Thoracic aorta endothelial cell (primary cell): Measurements from ENCODE around the gene FPGS. TPM values are rescaled to one million over a fixed set of nuclear protein-coding genes. Genes with fewer than 3 reads are reported as not detected.

Experiments
- small RNA-seq: library from RNA; depleted of rRNA; stranded (forward); fragments of <200 nt; gene quantifications from one replicate; pipeline ENCODE3, GENCODE V24; 2012
- total RNA-seq: library from RNA; depleted of rRNA; stranded (reverse); fragments of >200 nt; gene quantifications from 2 replicates; pipeline ENCODE4 v1.2.3, GENCODE V29; 2012

The FPGS gene, protein sequence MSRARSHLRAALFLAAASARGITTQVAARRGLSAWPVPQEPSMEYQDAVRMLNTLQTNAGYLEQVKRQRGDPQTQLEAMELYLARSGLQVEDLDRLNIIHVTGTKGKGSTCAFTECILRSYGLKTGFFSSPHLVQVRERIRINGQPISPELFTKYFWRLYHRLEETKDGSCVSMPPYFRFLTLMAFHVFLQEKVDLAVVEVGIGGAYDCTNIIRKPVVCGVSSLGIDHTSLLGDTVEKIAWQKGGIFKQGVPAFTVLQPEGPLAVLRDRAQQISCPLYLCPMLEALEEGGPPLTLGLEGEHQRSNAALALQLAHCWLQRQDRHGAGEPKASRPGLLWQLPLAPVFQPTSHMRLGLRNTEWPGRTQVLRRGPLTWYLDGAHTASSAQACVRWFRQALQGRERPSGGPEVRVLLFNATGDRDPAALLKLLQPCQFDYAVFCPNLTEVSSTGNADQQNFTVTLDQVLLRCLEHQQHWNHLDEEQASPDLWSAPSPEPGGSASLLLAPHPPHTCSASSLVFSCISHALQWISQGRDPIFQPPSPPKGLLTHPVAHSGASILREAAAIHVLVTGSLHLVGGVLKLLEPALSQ
- 102 and 107 TPM in 2 replicates for total RNA-seq

DNA sequence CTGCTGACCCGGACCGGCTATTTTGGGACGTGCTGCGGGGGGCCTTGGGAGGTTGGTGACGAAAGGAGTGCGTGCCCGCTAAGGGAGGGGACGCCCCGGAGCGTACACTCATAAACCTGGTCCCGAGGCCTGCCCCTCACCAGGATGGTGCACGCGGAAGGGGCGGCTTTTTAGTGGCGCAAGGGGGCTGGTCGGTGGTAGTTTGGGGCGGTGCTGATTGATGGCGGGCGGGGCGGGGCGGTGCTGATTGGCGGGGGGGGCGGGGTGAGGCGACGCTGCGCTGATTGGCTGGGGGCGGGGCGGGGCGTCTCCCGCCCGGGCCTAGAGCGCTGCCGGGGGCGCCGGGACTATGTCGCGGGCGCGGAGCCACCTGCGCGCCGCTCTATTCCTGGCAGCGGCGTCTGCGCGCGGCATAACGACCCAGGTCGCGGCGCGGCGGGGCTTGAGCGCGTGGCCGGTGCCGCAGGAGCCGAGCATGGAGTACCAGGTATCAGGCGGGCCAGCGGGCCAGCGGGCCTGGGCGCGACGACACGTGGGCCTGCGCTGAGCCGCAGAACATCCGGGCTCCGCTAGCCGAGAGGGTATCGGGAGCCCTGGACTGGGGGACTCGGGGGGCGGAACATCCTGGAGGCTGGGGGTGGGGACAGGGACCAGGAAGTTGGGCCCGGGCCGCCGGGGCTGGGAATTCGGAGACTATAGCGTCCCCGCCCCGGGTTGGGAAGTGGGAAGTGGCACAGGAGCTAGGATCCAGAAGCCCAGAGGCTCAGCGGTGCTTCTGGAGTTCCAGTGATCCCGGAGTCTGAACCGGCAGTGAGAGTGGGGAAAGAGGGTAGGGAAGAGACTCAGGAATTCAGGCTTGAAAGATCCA, at the start of gene FPGS:
FPGS (plus strand) TSS at position 307 of the 868 bp plus-strand sequence; CDS start at position 350, 43 bp downstream.

DNA sequence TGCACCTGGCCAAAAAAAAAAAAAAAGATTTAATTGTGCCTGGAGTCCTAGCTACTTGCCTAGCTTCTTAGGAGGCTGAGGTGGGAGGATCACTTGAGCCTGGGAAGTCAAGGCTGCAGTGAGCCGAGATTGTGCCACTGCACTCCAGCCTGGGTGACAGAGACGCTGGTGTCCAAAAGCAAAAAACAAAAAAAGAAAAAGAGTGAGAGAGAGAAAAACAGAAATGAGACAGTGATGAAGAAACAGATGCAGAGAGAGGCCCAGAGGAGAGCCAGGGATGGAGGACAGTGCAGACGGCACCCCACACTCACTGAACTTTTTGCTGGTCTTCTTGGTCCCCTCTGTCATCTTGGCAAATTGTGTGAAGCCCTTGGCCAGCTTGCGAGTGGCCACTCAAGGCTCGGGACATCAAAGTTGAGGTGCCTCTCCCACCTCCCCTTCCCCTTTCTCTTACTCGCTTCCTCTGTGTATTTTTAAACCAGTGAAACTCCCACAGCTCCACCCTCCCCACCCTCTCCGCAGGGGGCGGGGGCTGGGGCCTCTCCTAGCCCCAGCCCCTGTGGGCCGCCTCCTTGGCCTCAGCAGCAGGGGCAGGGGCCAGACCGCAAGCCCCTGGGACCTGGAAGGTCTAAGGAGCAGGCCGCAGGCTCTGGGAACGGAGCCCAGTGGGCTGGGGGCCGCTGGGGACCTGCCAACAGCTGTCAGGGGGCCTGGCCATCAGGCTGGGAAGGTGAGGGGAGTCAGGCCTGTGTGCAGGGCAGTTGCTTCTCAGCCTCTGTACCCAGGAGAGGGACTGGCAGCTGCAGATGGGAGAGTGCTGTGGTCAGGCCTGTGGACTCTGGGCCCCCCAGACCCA, 24.2 kb upstream of the FPGS start, which contains the start of gene SH2D3C:
SH2D3C (minus strand) TSS at position 387 of the 856 bp plus-strand sequence; CDS start at position 348, 39 bp downstream.

GRCh38 chr9:127785933-127786772, 16.5 kb upstream of the FPGS start, which contains the start of gene CDK9:
TSS of gene CDK9 (plus strand) at chr9:127786034. CDS start at chr9:127786149, 115 bp downstream.

GRCh38 chr9:127854184-127854806, 51.6 kb downstream of the FPGS start, which contains the start of gene ENG:
TSS of gene ENG (minus strand) at chr9:127854658. CDS start at chr9:127854355, 303 bp downstream.

Small RNAs within 50 kb of the gene (small RNA-seq; reads per million reads assigned to genes)
- gene RF00019 (not detected), gene RNA5SP296 (not detected)

Other genes with a start within 250 kb of the FPGS start
- gene STXBP1, start 190.6 kb upstream of the FPGS start, total RNA-seq: 29.8 and 42.1 TPM in 2 replicates
- under 0.01 and 0.14 TPM in 2 replicates for gene CFAP157, start 95.9 kb upstream of the FPGS start, total RNA-seq
- gene PTRH1, start 87.2 kb upstream of the FPGS start, total RNA-seq: 21.0 and 24.7 TPM in 2 replicates
- gene TTC16, start 86.8 kb upstream of the FPGS start, total RNA-seq: not detected in 2 replicates
- gene TOR2A, start 67.6 kb upstream of the FPGS start, total RNA-seq: 9.2 and 10.1 TPM in 2 replicates
- gene SH2D3C, start 24.2 kb upstream of the FPGS start, total RNA-seq: 39.9 and 61.7 TPM in 2 replicates
- 77.0 and 88.0 TPM in 2 replicates for gene CDK9, start 16.8 kb upstream of the FPGS start, total RNA-seq
- 145 and 215 TPM in 2 replicates for gene ENG, start 51.8 kb downstream of the FPGS start, total RNA-seq
- gene AK1, start 74.8 kb downstream of the FPGS start, total RNA-seq: 60.4 and 80.7 TPM in 2 replicates
- 29.4 and 30.4 TPM in 2 replicates for gene ST6GALNAC6, start 96.7 kb downstream of the FPGS start, total RNA-seq
- gene ST6GALNAC4, start 114.2 kb downstream of the FPGS start, total RNA-seq: 51.1 and 66.1 TPM in 2 replicates
- gene PIP5KL1, start 127.9 kb downstream of the FPGS start, total RNA-seq: 0.27 and 0.43 TPM in 2 replicates
- 12.2 and 16.2 TPM in 2 replicates for gene DPM2, start 135.0 kb downstream of the FPGS start, total RNA-seq
- gene EEIG1, start 178.1 kb downstream of the FPGS start, total RNA-seq: 6.4 and 8.2 TPM in 2 replicates